ENCODE results near the gene SIAH3.

SIAH3 gene

DNA sequence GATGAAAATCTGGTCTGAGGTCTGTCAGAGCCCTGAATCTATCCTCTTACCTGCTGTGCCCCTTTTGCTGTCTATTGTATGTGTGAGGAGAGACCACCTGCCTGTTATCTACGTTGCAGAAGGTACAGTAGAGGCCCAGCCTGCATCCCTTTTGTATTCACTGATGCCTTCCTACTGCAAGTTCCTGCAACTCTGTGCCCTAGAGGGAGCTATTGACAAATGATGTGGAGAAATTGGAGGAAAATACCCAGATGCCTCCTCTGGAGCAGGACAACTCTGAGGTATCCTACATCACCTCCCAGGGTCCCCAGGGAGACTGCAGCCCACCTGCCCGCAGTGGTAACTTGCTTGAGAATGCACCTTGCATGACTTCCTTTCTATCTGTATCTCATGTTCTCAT is 33.7 kb downstream of the SIAH3 start:
- DNase-seq: peak; percentile 11

GRCh38 chr13:45816427-45816826 is 35.1 kb downstream of the SIAH3 start:
- no peak for DNase-seq

DNA sequence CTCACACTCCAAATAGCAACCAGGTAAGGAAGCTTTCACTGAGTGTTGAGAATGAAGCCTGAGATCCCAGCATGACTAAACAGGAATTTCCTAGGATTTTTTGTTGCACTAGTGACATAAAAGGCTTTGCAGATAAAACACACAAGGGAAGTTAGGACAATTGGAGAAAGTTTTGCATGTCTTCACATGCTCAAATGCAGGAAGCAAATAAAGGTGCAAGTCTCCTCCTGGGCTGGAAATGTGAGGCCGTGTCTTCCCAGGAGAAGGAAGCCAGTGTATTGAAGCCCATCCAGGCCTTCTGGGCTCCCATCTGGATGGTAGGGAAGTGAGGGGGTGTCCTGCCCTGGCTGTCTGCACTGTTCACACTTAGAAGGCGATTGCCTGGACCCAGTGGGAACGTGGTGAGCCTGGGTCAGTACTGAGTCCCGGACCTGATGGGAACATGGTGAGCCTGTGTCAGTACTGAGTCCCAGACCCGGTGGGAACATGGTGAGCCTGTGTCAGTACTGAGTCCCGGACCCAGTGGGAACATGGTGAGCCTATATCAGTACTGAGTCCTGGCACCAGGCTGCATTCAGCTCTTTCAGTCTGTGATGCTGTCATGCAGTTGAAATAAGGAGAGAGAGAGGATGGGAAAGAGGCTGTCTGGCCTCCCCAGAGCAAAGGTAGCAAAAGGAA is 38.7 kb downstream of the SIAH3 start:
- no peak for DNase-seq

GRCh38 chr13:45811891-45812694 is 39.5 kb downstream of the SIAH3 start:
- DNase-seq: no peak

DNA sequence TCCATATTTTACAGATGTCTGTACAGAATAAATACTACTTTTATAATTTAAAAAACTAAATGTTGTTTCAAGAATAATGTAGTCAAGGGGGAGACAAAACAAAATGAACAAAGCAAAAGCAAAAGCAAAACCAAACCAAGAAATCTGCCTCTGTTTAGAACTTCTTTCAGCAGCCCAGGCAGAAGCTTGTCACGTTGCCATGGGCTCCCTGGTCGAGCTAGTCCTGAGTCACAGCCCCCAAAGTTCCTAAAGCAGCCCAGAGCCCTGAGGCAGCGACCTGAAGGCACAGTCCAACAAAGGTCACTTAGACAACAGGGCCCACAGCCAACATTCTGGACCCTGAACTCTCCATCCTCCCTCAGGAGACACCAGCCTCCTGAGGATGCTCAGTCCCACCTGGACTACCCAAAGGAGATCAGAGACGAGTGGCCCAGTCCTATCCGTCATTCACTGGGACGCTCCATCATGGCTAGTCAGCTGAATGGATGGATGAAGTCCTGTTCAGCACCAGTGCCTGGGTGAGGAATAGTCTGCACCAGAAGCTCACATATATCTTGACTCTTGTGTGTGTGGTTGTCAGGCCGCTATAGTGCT is 41.7 kb downstream of the SIAH3 start:
- DNase-seq: no peak

DNA sequence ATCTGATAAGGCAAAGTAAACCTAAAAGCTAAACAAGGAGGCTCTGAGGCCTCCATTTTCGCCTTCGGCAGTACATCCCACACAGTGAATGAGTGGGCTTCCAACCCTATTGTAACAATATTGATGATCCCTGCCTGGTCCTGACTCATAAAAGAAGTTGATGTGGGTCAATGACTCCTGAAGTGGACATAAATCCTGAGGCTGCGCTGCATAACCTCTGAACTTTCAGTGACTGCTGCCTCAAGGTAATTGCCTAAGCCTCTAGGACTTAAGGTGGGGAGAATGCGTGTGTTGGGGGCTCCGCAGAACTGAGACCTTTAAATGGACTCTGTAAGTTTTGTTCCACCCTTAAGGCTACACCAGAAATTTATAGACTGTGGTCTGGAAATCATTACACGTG is 42.6 kb downstream of the SIAH3 start:
- DNase-seq: no peak

- DNase-seq: peak; percentile 77
Observed at GRCh38 chr13:45807520-45808099, 43.9 kb downstream of the SIAH3 start.

DNA sequence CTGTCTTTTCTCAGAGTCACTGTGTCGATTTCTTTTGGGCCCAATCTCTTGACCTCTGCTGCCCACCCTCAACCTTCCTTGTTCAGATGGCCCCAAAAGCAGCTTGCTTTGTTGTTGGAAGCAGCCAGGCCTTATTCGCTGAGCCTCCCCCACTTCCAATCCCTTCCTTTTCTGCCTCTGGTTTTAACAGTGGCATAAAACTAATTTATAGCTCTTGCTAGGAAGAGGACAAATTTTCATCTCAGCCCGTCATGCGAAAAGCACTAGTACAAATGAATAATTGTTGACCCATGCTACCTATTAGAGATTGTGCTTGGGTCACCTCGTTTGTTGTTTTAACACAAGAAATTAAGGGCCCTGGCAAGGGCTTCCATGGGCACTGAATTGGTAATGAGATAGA is 51.1 kb downstream of the SIAH3 start:
- DNase-seq: no peak

DNA sequence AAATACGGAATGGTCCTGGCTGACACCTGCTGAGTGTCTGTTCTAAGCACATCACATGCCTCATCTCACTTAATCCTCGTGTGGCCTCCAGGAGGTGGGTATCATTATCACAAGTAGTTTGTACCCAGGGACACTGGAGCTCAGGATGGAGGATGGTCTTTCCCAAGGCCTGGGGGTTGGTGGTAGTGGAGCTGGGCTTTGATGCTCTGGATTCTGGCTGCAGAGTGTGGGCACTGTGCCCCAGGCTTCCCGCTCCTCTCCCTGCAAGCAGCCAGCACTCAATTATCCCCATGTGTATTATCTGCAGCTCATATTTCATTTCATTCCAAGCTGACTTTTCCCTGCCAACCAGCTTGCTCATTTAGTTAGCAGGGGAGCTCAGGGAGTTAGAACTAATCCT is 52.1 kb downstream of the SIAH3 start:
- no peak for DNase-seq

DNA sequence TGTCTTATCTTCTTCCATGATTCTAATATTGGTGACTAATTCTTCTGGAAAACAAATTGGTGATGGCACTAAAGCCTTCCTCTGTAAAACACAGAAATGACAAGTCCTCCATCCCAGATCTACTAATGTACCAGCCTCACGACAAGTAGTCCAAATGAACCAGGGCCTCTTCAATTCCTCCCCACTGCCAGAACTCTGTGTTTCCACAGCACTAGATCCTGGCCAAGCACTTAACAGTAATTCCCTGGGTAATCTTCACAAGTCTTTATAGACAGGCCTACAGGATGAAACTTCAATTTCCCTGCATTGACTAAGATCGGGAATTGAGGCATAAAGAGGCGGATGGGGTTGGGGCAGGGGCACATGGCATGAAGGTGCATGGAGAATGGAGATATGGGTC is 52.7 kb downstream of the SIAH3 start:
- DNase-seq: no peak

DNA sequence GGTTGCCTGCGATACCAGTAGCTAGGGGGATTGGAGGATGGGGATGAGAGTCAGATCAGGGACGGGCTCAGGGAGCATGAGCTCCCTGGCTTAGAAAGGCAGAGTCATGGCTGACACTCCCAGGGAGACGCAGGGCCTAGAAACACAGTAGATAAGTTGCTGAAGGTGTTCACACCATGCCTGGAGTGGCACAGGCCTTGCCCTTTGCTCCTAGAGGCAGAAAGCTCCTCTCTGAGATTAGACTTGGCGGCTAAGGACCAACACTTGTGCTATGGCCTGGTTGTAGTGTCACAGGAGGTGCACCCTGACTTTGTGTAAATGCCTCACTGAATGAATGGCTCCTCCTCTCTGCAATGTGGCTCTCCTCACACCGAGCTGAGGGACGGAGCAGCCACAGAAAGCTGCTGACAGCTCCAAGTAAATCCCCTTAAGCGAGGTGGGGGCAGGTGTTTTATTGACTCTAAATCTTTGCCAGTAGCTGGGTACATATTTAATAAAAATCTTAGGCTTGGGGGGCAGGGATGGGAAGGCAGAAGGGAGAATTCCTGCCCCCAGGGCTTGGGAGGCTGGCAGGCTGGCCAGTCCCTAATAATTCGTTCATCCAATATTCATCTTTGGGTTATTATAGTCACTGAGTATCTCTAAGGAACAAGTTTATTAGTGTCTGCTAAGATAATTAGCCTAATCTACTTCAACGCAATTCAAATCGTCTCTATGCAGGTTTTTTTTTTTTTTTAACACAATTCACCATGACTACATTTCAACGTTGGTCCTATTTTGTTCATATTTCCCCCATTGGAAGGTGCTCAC is 54.9 kb downstream of the SIAH3 start:
- no peak for DNase-seq

DNA sequence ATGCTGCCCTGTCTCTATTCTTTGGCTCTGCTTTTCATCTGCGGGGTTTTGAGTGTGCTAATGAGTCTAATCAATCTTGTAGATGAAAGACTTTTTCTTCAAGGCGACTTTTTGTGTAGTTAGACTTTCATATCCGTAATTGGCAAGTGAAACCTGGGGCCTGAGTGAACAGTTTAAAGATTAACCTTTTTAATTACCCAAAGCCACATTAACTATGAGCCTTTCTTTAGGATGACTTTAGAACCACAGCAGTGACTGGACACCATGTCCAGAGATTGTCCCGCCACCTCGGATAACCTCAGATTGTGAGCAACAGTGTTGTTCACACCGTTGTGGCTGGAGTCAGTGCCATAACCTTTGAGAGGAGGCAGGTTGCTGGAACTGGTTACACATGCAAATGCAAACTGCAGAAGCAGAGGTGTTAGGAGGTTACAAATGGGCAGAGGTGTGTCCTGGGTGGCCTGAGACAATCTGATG is 58.7 kb downstream of the SIAH3 start:
- DNase-seq: no peak

GRCh38 chr13:45788011-45788410 is 63.5 kb downstream of the SIAH3 start:
- no peak for DNase-seq

GRCh38 chr13:45787346-45787745 is 64.2 kb downstream of the SIAH3 start:
- DNase-seq: no peak

DNA sequence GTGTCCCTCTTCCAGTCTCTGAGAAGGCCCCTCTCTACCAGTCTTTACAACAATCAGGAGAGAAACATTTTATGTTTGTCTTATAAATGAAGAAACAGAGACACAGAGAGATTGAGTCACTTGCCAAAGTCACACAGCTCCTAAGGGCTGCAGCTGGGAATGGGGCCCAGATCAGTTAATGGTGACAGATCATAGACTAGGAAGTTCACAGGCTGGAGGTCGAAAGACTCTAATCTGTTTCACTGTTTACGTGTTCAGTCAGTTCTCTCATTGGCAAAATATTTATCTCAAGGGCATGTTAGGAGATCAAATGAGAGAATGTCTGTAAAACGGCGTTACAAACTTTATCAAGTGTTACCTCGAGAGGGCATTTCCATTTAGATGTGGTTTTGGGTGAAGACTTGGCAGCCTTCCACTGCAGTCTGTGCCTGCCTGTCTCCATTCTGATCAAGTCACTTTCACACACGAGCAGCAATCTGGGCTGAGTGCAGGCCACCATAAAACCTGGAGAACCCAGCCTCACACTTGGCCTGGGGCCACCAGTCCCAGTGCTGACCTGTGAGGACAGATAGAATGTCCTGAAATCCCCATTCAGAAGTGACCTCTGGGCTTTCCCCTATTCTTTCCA is 65.1 kb downstream of the SIAH3 start:
- DNase-seq: no peak

DNA sequence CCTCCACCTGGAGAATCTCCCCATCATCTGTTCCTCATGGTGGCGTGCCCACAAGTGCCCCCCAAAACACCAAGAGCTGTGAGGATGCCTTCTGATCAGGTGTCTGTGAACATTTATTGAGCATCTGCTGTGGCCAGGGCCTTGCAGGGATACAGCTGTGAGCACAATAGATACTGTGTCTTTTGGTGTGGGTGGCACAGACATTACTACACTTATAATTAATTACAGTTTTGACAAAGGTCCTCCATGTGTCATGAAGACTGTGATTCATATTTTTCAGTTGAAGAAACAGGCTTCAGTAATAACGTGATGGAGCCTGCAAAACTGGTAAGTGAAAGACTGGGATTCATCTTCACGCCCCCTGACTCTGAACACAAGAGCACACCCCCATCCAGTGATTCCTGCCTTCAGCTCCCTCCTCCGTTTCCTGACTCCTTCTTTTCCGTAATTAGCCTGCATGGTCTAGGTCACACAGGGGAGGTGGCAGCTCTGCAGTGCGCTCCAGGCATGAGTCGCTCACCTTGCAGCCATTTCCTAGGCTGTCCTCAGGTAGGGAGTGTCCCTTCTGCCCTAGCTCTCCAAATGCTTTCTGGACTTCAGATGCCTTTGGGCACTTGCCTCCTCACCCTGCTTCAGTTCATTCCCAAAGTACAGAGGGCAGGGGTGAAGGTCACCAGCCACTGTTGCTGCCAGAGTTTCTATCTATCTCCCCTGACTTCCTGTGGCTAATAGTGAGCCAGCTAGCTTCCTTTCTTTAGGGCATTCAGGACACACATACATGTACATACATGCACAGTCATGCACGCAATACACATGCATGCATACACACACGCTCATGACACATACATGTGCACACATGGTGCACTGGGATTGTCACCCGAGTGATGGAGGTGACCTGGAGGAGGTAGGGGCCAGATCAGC is 66.5 kb downstream of the SIAH3 start:
- no peak for DNase-seq

DNA sequence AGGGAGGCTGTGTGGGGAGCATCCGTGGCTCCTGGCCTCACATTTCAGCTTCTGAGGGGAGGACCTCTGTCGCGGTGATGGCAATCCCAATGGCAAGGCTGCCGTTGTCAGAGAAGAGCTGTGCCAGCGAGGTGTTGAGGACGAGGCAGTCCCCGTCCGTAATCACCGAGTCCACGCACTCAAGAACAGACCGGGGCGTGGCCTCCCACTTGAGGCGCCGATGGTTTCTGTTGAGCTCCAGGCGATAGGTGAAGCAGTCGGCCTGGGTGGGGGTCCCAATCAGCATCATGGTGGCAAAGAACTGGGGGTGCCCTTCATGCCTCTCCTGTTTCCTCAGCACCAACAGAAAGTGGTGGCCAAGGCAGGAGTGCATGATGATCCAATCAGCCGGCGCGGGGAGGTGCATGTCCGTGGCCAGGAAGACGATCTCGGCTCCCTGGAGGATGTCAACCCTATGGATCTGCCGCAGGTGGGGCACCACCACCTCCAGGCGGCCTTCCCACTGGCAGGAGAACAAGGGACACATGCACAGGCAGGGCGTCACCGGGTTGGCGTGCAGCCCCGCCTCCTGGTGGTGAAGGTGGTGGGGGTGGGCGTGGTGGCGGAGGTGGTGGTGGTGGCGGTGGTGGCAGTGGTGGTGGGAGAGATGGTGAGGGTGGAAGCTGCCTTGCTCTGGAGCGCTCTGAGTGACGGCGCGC is 68.1 kb downstream of the SIAH3 start:
- DNase-seq: no peak

DNA sequence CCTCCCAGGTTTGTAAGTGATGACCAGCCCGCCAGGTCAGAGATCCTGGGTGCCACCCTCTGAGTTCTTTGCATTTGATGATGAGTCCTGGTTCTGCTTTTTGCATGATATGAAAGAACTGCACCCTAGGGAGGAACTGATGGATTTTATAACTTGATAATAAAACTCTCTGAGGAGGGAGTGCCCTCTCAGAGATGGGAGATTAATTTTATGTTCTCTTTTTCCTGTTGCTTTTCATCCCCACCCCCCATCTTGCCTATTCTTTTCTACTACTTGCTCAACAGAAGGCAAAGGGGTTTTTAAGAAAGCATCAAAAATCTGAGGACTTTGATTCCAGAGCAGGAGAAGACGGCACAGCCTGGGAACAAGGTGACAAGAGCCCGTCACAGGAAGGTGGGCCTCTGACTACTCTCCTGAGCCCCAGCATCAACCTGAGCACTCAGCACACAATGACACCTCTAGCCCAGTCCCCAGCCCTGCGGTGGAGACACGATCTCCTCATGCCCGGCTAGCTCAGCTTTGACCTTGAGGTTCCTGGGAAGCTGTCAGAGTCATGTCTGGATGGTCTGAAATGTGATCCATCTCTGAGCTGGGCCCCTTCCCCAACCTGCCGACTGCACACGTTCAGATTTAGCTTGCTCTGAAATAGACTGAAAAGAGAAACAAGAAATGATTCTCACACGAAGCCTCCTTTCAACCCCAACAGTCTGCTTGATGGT is 69.1 kb downstream of the SIAH3 start:
- no peak for DNase-seq

- DNase-seq: peak; percentile 76
Observed at GRCh38 chr13:45781553-45782326, 69.8 kb downstream of the SIAH3 start.
